SW 1271 (cell line): ENCODE data around the gene GOLGA2.
A peak's percentile ranks its signal among the peaks of the same experiment; 100 is the strongest.

Experiments used
- DNase-seq, 2 experiments: peaks; one replicate each; lab custom pipeline; 2025; lab: John Stamatoyannopoulos, UW

The GOLGA2 gene

DNA sequence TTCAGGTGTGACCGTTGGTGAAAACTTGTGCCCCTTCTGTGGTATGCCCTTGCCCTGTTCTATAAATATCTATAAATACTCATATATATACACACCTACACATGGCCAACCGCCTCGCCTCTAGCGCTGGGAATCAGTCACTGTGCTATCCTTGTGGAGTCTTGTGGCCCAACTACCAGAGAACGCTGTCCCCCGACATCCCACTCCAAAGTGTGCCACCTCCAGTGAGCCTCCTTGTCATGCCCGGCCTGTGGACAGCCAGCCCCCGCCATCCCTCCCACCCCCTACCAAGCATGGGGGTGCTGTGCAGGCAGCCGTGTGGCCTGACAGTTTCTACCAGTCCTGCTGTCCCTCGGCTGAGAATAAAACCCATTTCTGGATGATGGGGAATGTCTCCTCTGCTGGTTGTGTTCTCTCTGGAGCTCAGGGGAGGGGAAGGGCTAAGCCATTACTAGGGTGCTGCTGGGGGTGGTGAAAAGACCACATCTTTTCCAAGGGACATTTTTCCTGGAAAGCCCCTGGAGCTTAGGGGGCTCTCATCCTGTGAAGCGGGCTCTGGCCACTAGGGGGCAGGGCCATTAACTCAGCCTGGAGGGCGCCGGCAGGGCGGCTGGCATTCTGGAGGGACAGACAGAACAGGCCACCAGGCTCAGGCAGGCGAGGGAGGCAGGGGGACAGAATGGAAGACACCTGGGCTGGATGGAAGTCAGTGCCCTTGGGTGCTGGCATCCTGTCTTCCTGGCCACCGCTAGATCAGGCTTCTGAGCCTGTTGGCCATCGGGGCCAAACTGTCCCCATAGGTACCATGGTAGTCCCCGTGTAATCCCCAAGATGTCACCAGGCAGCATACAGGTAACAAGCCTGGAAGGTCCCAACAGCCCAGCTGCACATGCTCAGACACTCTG is 20.7 kb downstream of the GOLGA2 start:
- peak; percentile 21 to 22 for DNase-seq

DNA sequence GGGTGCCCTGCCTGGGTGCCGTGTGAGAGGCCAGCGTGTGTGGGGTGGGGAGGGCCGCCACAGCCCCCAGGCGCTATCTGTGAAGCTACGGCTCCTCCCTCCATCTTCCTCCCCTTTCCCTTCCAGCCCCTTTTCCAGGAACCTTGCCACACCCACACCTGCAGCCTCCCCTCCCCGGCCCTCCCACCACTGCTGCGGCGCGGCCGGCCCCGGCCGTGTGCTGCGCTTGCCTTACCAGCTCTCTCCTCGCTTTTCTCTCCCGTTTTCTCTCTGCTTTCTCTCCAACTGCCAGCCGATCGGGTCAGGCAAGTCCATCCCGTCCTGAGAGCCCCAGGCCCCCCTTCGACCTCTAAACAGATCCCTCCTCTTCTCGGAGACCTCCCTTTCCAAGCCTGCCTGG is 21.4 kb downstream of the GOLGA2 start:
- no peak for DNase-seq

DNA sequence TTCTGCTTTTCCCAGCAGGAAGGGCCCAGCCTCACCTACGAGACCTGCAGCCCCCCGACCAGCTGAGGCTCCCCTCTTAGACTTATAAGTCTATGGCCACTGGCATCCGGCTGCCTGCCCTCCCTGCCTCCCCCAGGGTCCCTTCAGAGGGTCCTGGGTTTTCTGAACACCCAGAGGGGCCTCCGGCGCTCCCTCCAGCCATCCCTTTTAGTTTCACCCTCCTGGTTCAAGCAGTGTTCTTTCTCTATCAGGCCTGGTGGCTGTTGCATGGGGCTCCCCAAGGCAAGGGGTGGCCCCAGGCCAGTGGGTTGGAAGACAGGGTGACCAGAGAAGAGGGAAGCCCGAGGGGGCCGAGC is 21.8 kb downstream of the GOLGA2 start:
- DNase-seq: no peak

DNA sequence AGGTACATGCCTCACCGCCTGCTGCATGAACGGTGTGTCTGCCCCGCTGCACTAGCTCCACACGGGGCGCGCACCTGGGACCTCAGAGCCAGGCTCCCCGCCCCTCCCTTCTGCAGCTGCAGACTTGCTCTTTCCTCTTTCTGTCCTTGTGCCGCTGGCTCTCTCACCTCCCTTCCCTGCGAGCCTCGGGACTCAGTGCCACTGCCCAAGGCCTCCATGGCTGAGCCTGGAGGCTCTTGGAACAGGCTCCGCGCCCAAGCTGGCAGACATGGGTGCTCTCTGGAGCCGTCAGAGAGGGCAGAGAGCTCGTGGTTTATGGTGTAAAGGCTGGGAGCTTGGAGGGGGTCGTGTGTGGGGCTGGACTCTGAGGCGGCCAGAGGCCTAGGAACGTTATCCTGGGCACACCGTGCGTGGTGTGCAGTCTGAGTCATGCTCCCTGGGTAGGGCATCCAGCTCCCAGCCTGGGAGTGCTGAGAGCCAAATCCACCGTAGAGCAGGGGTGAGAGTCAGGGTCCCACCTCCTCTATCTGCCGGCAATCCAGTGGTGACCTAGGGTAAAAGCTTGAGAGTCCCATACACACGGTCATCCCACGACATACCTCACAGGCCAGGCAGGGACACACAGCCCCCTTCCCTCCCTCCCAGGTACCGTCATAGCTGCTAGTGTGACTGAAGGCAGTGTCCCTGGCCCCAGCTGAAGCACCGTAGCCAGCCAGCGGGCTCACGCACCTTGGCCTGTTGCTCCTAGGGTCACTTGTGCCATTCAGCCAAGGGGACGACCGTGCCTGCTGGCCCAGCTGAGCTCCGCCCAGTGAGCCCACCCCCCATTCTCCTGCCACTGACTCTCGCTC is 22.4 kb downstream of the GOLGA2 start:
- DNase-seq: no peak

DNA sequence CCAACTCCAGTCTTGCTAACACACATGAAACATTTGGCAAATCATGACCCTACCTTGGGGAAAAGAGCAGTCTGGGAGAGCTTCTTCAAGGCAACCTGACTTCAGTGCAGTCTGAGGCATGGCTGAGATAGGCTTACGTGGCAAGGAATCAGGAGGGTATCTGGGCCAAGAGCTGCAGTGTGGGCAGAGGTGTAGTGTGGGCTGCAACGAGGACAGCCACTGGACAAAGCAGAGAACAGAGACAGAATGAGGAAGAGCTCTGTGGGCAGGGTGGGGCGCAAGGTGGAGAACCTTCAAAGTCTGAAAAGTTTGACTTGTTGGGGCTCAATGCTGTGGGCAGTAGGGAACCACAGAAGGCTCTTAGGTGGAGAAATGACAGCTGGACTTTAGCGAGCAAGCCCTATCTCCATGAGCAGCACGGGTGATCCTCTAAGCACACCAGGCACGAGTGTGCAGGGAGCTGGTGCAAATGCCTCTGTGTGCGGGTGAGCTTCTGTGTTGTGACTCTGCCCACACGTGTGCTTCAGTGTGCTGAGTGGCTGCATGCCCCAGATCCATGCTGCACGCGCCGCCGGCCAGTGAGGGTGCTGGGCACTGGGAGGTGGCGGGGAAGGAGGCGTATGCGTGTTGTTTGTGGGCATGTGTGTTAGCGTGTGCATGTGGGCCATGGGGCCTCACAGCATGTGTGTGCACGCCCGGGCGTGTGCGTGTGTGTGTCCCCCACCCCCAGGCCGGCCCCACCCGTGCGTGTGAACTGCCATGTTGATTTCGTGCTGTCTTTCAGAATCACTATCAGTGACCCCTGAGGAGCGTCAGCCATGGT is 23.3 kb downstream of the GOLGA2 start:
- no peak for DNase-seq

DNA sequence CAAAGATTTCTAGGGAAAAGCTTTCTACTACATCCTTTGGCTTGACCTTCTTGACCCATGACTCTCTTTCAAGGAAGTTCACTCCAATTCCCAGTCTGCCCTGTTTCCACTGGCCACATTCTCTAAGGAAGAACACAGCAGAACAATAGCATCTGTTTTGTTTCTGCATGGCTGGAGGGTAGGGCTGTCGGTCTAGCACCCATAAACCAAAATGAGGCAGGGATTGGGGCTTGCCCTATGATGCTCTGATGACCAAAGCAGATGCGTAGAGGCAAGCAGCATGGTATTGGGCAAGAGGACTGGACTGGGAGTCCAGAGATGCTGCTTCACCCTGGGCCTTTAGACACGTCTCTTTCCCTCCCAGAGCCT is 24.1 kb downstream of the GOLGA2 start:
- DNase-seq: no peak

DNA sequence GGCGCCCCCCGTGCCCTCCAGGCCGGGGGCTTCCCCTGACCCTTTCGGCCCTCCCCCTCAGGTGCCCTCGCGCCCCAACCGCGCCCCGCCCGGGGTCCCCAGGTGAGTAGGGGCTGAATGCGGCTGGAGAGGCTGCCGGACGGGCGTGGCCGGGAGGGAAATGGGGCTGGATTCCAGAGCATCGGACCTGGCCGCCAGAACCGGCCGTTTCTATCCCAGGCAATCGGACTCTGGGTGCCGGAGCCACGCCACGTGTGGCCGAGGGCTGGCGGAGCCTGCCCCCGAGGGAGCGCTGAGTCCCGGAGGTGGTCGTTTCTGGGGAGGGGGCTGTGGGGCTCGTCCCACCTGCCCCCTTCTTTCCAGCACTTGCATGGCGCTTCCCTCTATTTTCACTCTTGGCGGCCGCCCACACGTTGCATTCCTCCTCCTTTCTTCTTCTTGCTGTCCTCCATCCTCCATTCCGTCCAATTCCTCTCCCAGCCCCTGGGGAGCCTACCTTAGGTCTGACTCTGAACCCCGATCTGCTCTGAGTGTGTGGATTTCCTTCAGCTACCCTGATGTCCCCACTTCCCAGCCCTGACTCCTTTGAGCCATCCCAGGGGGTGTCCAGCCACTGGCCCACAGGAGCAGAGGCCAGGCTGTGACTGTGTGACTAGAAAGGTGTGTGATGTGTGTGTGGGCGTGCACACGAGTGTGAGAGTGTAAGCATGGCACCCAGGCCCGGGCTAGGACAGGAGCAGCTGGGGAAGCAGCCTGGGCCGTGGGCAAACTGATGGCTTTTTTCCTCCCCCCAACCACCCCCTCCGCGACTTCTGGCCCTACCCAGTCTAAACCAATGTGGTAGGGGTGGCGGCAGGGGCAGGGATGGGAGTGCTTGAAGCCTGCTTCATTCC is 24.7 kb downstream of the GOLGA2 start:
- DNase-seq: no peak

DNA sequence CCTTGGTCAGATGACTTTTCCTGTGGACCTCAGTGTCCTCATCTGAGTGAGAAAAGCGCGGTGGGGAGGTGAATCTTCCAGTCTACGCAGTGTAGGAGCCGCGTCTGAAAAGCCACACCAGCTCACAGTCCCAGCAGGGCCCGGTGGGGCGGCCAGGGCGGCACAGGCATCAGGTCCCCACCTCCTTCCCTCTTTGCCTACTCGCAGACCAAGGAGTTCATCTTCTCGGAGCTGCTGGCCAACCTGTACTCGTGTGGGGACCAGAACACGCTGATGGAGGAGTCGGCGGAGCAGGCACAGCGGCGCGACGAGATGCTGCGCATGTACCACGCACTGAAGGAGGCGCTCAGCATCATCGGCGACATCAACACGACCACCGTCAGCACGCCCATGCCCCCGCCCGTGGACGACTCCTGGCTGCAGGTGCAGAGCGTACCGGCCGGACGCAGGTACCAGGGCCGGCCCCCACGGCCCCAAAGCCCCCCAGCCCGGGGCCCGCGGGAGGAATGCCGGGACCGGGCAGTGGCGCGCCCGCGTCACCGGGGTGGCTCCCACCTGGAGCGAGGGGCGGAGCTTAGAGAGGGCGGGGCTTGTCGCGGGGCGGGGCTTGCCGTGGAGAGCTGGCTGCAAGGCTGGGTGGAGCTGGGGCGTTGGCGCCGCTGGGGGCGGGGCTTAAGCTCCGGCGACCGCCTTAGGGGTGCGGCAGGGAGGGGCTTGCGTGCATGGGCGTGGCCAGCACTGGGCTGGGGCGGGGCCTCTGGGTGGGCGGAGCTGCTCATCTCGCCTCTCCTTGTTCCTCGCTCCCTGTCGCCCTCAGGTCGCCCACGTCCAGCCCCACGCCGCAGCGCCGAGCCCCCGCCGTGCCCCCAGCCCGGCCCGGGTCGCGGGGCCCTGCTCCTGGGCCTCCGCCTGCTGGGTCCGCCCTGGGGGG is 25.6 kb downstream of the GOLGA2 start:
- peak in 1 of 2 experiments; percentile 45 for DNase-seq

DNA sequence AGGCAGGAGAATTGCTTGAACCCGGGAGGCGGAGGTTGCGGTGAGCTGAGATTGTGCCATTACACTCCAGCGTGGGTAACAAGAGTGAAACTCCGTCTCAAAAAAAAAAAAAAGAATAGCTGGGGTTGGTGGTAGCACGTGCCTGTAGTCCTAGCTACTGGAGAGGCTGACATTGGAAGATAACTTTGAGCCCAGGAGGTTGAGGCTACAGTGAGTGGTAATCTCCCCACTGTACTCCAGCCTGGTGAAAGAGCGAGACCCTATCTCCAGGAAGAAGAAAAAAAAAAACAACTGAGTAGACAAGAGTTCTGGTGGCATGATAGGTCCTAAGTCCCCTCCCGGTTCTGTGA is 26.3 kb downstream of the GOLGA2 start:
- DNase-seq: no peak

DNA sequence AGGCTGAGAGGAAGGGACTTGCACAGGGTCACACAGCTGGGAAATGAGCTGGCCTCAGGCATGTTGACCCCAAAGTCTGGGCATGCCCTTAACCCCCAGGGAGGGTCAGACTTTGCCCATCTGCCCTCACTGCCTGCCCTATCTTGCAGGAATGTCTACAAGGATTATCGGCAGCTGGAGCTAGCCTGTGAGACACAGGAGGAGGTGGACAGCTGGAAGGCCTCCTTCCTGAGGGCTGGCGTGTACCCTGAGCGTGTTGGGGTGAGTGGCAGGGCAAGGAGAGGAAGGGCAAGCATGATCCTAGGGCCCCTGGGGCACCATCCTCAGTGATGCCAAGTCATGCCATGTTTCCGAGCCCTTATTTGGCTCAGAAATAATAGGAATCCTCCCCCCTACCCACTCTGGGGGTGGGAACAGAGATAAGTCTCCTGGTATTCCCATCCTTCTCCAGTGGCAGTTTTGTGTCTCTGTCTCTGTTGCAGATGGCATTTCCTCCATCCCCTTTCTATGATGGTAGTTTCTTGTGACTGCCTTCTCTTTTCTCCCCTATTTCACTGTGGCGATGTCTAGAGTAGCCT is 28.5 kb downstream of the GOLGA2 start:
- no peak for DNase-seq

DNA sequence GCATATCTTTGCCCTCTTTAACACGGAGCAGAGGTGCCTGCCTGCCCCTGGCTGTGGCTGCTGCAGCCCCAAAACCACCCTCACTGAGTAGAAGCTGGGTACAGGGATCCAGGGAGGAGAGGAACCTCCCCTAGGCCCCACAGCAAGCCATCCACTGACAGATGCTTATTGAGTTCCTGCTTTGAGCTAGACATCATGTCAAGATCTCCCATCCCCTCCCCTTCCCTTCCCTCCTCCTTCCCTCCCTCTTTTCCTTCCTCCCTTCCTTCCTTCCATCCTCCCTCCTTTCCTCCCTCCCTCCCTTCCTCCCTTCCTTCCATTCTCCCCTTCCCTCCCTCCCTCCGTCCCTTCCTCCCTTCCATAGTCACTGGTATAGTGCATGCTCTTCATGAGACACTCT is 29.3 kb downstream of the GOLGA2 start:
- DNase-seq: no peak

DNA sequence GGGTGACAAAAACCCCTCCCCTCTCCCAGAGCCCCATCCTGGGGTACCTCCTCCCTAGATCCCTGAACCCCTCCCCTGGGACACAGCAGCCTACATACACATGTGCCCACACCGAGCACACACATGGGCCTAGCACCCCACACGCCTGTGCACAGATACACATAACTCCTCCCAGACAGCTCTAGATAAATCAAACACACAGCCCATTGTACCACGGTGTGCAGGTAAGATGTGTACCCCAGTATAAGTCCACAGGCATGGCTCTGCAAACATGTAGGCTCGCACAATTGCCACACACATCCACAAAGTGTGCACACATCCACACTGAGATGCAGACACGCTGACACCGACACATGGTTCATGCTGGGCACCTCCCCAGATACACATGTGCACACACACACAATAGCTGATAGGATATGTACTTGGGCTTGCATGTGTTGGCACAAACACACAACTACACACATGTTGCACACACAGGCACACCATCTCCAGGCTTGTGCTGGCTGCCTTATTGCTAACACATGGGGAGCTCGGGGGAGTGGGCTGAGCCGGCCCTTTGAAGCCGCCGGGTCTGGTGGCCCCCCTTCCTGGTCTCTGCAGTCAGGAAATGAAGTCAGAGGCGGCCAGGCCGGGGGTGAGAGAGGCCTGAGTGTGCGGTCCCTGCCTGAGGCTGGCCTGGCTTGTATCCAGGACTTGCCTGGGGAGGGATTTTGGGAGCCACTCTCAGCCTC is 30.2 kb downstream of the GOLGA2 start:
- DNase-seq: no peak

DNA sequence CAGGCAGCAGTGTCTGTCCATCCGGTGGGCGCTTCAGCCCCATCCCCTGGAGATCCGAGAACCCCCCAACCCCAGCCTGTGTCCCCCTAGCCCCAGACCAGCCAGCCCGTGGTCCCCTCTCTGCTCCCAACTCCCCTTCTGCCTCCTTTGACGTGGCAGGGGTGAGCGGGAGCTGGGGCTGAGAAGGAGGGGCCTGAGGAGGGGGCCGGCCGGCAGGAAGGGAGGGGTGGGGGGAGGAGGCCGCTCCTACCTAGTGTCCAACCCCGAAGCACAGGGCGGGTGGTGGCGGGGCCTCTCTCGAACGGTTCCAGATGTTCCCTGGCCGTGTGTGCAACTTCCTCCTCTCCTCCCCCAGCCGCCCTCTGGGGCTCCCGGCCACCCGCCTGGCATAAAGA is 31.0 kb downstream of the GOLGA2 start:
- no peak for DNase-seq

DNA sequence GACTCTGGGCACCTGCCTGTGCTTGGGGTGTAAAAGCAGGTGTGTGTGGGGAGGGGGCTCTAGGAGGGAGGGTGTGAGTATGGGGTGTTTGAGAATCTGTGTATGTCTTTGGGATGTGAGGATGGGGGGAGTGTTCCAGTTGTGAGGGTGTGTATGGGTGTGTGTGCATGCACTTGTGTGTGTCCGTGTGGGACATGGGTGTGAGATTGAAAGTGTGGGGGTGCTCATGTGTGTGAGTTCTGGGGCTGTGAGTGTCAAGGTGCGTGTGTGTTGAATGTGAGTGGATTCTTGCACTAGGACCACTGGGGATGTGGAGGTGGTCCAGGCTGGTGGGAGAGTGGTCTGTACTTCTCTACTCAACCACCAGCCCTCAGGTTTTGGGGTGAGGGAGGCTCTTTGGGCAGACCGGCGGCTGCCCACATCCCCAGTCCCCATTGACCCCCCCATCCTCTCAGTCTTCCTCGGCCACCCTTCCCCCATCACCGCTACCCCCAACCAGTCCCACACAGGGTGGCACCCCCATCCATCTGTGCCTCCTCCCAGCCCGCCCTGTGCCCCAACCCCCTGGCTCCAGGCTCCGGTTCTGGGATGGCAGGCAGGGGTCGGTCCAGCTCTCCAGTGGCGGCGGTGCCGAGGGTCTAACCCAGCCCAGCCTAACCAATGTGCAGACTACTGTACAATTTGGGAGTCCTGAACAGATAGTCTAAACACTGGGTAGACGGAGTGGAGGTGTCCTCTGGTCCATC is 31.5 kb downstream of the GOLGA2 start:
- no peak for DNase-seq

DNA sequence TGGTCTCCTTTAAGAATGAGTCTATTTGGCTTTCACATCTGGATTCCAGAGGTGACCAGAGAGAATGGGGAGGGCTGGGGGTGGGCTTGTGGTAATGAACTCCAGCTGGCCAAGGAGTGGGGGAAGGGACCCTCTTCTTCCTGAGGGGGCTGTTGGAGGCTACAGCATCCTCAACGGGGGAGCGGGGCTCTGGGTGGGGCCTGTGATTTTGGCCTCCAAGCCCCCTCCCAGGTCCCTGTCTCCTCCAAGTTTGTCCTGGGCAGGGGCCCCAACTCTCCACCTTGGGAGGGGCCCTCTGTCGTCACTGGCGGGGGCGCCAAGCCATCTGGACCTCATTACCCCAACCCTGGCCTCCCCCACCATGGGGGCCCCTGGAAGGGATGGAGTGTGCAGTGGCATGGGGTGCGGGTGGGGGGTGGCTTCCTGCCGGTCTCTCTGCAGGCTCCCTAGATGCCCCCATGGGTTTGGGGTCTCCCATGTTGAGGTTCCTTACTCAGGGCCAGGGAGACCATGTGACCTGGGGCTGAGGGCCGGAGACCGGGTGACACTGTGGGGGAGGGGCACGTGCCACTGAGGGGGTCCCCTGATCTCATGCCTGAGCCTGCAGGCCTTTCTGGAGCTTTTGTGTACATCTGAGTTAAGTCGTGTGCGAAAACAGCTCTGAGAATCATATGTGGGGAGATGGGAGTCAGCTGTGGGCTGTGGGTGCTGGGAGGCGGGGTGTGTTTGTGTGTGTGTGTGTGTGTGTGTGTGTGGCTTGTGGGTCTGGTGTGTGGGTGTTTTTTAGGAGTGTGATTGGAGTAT is 32.4 kb downstream of the GOLGA2 start:
- no peak for DNase-seq

DNA sequence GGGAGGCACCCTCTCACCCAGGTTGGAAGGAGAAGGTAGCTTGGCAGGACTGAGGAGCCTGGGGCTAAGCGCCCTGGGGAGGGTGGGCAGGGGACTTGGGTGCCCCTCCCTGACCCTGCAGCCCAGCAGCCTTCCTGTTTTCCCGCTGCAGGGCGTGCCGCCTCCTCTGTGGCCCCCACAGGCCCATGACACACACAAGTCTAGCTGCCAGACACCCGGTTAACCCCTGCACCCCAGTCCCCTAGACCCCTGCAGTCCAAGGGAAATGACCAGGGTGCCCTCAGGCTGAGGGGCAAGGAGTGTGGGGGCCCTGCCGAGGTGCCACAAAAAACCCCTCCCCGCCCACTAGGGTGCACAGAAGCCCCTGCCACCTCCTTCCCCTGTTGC is 33.0 kb downstream of the GOLGA2 start:
- no peak for DNase-seq

DNA sequence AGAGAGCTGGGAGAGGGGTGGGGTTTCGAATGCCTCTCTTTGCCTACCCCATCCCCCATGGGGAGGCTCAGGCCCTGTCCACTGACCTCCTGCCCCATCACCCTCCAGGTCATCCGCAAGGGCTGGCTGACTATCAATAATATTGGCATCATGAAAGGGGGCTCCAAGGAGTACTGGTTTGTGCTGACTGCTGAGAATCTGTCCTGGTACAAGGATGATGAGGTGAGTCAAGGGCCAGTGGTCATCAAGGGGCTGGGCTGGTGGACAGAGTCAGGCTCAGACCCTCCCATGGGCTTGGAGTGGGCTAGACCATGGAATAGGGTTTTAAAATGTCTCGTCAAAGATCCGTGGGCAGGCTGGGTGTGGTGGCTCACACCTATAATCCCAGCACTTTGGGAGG is 33.7 kb downstream of the GOLGA2 start:
- no peak for DNase-seq
